ENCODE results near the gene RAB6B.

GRCh38 chr3:133833267-133833666 lies 62.4 kb downstream of the RAB6B start:
- TF ChIP-seq SMC3 (IDR thresholded peaks at IDR 0.05; ENCODE audit: low read depth, low read length) (no peak), FOS (IDR thresholded peaks at IDR 0.05; ENCODE audit: low read depth, low read length) (no peak)
